HG02840 (cell line): ENCODE measurements around the gene TC2N.
"Not testable (repeated sequence)": the region's sequence is repeated elsewhere in the genome, so short reads cannot be mapped to it uniquely, and the experiment has no call there.

ENCODE experiments used
- ATAC-seq: cut with Tn5 transposase; IDR thresholded peaks from one replicate; pipeline ENCODE4 v1.9.1; 2021; ENCODE audit warnings: mild to moderate bottlenecking, moderate library complexity, moderate number of reproducible peaks; ENCODE audit not compliant: unreplicated experiment, low FRiP score

TC2N gene

DNA sequence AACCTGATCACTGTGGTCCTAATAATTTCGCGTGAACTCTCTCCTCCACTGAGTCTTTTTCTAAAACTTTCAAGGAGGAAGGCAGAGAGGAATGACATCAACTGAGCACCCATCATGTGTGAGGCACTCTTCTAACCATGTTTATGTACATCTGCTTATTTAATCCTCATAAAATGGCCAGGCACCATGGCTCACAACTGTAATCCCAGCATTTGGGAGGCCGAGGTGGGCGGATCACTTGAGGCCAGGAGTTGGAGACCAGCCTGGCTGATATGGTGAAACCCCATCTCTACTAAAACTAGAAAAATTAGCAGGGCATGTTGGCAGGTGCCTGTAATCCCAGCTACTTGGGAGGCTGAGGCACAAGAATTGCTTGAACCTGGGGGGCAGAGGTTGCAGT lies 4.1 kb upstream of the TC2N start:
- ATAC-seq = not testable (repeated sequence)

DNA sequence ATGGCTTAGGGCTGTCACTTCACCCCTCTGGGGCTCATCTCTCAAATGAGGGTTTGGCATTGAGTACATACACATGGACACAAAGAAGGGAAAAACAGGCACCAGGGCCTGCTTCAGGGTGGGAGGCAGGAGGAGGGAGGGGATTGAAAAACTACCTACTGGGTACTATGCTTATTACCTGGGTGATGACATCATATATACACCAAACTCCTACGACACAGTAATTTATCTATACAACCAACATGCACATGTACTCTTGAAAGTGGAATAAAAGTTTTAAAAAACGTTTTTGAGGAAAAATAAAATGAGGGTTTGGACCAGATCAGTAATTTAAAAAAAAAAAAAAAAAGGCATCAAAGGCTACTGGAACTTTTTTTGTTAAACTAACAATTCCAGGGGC lies 3.6 kb upstream of the TC2N start:
- ATAC-seq = no peak

DNA sequence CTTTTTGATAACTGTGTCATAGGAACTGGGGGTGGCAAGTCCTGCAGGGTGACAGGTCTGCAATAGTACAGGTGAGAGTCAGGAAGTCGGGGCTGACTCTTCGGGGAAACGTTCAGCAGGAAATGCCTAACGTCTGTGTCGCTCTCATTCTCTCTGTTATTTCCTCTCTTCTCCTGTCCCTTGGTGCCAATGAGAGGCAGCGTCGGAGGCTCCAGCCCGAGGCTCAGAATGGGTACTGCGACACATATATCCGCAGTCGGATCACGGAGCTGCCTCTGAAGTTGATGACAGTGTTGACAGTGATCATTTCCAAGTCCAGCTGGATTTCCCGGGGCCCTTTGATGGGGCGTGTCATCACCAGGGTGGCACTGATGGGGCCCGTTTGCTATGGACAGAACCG lies 2.7 kb upstream of the TC2N start:
- ATAC-seq = no peak

DNA sequence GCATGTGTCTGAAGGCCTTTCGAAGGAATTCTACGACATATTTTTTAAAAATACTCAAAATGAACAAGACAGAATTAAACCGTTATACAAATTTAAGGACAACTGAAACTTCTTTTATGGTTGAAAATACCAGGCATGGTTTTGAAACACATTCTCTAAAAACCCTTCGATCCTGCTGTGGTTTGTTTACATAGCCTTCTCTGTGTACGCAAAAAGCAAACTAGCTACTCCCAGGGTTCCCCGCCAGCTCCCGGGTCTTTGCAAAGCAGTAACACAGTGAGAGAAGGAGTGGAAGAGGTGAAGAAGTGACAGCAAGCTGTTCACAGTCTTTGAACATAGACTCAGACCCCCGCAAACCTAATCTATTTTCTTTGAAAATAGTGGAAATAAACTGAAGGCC lies 2.2 kb upstream of the TC2N start:
- ATAC-seq = no peak

DNA sequence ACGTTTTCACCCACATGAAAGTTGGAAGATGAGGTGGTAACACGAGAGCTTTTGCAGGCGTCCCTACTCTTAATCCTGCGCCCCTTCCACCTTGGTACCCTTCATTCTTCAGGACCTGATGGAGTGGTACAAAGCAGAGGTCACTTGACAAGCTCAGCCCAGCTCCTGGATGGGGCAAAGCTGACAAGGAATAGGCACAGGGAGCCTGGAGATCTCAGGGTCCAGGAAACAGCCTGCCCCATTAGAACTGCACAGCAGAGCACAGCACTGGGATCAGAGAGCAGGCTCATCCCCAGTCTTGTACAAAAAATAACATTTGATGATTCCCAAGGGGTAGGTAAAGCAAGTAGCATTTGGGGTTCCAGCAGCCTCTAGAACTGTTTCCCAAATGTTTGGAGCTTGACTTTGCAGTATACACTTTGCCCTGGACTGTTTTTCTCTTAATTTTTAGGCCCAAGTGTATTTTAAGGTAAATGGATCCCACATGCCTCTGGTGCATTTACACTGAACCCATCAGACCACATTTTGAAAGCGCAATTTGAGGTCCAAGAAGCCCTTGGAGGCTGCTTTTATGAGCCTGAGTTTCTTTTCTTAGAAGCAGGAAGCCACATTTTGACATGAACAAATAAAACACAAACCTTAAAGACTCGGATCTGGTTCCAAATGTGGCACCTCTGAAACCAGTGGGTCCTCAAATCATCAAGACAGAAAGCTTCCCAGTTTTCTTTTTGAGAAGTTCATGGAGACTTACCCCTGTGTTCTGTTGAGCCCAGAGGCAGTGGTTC lies 633 bp downstream of the TC2N start:
- ATAC-seq = no peak

DNA sequence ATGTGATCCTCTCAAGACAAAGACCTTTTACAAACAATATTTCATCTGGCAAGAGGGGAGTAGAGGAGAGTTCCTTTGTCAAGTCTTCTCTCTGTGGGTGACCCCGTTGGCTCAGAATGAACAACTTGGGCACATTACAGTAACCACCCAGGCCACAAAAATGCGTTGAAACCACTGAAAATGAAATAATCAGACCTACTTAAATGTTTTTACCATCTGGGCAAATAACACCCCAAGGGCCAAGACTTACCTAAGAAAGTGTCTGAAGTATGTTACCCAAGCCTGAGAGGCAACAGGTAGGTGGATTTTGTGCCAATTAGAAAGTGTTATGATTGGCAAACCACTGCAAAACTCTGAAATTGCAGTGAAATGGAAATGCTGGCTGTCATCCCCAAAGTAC lies 1.3 kb downstream of the TC2N start:
- ATAC-seq = no peak

DNA sequence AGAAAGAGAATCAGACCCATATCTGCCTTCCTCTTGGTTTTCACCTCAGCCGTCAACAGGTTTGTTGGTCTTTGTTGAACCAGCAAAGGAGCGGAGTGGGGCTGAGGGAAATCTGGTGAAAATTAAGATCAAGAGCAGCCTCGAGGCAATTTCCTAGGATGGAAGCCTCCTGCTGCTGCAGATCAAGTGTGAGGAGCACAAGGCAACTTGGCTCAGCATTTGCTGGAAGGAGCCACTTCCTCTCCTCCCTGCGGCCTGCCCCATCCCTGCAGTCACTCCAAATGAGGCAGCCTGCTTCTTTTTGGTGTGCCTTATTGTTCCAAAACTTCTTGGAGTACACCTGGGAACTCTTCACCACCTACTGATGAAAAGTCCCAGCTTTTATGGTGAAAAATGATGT lies 4.9 kb downstream of the TC2N start:
- ATAC-seq = no peak

DNA sequence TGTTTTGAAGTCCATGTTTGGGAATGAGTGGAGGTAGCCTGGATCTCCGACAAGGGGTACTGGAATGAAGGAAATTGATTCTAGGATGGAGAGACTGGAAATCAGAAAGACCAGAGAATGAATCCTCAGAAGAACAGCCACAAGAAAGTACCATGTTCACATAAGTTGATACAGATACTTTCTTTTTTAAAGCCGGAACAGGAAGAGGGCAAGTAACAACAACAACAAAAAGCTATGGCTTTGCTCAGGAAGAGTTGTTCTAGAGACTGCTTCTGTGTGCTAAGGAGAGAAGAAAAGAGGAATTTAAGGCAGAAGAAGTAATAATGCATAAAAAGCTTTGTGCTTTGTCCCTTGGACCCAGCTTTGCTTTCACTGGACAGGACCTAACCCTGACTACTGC lies 6.2 kb downstream of the TC2N start:
- ATAC-seq = no peak

DNA sequence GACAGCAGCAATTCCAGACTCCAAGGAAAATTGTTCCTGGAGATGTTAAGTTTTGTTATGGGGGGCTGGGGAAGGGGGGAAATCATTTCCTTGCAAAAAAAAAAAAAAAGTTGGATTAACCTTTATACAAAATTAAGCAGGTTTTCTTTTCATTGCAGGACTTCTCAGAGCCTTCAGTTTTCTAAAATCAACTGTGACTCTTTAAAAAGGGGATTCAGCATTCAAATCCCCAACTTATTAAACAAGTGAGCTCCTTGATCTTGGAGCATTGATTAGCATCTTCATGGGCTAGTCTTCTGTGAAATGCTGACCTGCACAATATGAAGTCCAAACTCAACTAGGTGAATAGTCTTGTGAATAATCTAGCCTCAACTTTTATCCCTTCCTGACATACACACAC lies 7.1 kb downstream of the TC2N start:
- no peak for ATAC-seq

DNA sequence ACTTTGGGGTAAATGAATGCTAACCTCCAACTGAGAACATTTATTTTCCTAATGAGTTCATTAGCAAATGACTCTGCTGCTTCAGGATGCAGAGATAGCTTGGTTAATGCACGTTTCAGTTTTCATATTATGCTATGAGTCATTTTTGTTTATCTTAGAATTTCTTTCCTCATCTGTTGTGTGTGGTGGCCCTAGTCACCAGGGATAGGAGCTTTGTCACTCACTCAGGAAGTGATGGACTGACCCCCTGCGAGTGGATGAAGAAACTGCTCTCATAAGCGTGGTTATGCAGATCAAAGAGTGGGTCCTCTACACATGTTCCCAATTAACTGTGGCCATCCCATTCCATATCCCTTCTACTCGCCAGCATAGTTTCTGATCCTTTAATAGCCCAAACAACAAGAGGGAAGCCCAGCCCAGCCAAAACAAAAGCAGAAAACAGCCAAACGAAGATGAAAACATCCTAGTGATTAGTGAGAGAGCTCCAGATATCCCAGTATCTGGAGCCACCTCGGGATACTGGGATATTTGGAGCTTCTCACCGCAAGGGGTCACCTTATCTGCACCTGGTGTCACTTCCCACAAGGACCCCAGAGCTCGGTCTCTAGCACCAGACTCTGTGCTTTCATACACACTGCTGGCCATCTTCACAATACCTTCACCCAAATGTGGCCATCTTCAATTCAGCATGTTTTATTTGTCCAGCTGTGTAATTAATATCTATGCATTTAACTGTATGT lies 8.6 kb downstream of the TC2N start:
- ATAC-seq = peak; percentile 63

DNA sequence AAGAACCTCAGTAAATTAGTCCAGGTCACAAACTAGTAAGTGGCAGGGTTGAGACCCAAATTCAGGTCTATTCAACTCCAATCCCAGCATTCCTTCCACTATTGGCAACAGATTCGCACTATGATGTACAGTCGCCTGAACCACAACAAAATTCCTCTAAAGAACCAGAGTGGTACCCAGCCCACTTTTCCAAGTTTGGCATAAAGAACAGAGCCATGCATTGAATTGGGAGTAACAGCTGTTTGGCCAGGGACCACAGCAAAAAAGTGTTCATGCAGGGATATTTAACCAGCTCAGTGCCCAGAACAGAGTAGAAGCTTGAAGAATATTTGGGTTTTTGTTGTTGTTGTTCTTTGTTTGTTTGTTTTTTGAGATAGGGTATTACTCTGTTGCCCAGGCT lies 9.7 kb downstream of the TC2N start:
- no peak for ATAC-seq

DNA sequence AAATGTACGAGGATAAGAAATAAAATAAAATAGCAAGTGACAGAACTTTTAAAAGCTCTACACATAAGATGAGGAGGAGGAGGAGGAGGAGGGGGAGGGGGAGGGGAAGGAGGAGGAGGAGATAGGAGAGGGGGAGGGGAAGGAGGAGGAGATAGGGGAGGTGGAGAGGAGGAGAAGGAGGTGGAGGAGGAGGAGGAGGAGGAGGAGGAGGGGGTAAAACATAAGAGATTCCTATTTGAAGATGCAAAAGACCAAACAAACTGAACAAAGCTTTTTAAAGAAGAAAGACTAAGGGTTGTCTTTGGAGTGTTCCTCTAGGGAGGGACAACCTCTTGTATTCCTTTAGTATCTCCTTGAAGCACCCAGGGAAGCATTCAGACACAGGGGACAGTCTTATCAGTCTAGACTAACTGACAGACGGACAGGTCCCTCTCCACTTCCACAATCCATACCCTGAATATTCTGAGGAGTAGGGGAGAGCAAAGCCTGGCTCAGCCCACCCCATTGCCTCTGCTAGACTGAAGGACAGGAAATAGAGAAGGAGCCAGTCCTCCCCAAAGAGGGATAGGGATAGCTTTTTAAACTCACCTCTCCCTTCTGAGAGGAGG lies 12.9 kb downstream of the TC2N start:
- no peak for ATAC-seq

DNA sequence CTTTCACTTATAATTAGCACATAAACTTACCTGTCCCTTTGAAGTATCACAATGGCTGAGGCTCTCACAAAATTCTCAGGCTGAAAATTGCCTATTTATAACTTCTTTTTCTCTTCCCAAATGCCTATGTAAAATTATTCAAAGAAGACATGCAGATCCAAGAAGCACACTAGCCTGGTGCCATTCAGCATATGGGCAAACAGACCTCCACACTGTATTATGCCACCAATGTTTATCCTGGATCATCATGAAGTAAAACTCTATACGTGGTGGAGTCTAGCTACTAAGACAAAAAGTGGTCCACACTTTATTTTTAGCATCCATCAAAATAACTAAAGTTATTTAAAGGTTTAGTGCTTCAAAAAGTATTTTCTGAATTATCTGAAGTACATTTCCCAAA lies 15.8 kb downstream of the TC2N start:
- ATAC-seq = no peak

DNA sequence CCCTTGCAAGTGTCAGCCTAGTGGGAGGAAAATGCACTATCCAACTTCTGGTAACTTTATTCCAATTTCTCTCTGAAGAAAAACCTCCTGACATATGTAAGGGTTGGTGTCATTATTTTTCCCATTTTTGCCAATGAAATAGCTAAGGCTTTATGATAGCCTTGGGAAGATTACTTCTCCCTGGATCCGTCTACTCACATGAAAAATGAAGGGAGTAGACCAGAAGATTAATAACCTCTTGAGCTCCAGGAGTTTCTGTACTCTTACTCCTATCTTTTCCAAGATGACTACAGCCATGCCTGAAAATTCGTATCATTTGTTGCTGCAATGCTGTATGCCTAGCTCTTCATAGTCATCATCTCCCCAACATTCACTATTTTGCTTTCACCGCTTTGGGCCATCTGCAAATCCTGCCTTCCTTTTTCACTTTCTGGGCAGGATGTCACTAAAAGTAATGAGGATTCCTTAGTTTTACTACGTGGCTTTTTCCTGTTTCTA lies 18.8 kb downstream of the TC2N start:
- no peak for ATAC-seq

DNA sequence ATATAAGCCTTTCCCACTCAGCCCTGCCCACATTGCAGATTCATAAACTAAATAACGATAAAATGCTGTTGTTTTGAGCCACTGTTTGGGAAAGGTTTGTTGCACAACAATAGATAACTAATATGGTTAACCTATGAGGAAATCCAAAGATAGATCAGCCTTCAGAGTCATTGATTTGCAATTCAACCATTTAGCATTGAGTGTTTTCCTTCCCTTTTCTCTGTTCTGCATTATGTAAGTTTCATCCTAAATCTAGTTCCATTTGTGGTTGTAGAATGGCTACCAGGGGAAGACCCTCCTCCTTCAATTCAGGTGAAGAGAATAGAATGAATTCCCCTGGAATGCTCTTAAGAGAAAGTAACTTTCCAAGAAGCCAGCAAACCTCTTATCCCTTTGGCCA lies 19.6 kb downstream of the TC2N start:
- no peak for ATAC-seq

DNA sequence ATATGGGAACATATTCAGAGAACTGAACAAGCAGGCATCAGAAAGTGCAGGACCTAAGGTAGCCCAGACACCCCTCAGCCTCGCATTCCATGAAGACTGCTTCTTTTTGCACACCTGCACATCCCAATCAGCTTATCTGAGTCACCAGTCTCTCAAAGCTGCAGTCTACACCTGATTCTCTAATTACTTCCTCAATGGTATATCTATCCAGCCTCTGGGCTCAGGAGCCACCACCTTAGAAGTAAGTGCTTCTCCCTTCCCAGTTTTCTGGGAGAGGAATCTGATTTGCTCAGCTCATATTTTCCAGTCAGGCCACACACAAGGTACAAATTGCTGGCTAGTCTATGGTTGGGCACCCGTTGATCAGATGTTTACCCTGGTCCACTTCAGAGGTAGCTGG lies 21.7 kb downstream of the TC2N start:
- ATAC-seq = no peak

DNA sequence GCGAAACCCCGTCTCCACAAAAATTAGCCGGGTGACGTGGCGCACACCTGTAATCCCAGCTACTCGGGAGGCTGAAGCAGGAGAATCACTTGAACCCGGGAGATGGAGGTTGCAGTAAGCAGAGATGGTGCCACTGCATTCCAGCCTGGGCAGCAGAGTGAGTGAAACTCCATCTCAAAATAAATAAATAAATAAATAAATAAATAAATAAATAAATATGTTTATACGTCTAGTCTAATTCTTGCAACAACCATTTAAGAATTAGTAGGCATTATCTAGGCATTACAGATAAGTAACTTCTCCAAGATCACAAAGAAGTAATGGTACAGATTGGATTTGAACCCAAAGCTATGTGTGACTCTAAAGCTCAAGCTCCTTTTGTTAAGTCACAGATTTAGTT lies 22.3 kb downstream of the TC2N start:
- ATAC-seq = not testable (repeated sequence)

DNA sequence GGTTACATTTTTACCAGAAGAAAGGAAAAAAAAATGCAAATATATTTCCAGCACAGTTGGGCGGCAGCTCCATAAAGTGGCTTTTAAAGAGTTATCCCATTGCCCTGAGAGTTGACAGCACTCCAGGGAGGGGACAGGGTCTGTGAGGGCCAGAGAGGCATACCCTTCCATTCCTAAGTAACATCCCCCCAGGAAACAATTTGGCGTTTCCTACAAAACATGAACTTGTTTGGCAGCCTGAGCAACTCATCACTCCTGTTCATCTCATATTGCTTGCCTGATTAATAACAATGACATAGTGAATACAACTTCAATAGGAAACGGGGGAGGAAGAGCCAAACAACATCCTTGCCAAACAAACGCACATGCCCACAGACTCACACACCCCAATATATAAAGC lies 23.3 kb downstream of the TC2N start:
- ATAC-seq = no peak

DNA sequence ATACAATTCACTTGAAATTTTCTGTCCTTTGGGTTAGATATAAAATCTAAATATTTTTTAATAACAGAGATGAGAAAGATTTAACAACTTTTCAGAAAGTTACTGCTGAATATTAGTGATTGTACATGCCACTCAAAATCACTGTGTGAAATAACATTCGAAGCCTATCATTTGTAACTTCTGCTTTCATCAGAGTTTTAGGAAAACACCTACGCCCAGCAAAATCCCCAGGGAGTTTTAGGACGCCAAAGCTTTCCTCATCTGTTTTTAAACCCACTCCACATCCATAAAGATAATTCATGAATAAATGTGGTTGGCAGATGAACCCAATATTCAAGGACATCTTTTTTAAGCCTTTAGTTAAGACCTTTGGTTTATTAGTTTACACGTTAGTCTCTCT lies 23.9 kb downstream of the TC2N start:
- ATAC-seq = no peak

DNA sequence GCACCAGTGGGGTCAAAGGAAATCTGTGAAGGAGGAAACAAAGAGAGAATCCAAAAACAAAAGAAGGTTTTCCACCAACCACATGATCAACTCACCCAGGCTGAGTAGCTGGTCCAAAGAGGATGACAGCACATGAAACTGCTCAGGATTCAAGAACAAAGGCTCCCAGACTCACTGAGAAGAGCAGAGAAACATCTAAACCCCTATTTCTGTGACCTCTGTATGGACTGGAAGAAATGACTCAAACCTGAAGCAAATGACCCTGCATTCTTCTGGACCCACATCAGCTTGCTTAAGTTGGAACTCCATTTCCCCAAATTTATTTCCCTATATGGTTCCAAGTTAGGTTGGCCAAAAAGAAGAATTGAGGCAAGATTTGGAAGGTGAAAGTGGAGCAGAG lies 26.3 kb downstream of the TC2N start:
- ATAC-seq = no peak

DNA sequence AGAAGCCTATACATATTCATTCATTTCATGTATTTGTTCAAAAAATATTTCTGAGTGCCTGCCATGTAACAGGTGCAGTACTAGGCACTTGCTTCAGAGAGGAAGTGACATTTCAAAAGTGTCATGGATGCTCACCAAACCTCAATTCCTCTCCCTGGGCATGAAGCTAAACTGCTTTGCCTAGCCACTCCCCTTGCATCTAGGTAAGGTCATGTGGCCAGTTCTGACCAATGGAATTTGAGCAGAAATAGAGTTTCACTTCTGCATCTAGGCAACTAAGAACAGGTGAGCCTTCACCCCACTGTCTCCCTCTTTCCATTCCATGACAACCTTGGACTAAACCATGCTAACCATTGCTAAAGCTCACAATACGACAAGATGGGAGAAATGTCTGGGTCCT lies 27.6 kb downstream of the TC2N start:
- ATAC-seq = no peak

DNA sequence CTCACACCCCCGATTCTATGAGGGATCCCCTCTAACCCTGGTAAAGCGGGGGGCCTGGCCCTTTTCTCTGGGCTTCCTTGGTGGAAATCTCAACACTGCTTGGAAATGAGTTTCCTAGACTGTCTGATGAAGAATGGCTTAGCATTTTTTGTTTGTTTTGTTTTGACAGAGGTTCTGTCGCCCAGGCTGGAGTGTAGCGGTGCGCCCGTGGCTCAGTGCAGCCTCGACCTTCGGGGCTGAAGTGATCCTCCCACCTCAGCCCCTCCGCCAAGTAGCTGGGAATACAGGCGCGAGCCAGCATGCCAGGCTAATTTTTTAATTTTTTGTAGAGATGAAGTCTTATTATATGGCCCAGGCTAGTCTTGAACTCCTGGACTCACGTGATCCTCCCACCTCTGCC lies 30.3 kb downstream of the TC2N start:
- ATAC-seq = no peak
